PC-3 (cell line): ENCODE data around the gene ARSG.

Experiments
- EZH2 ChIP-seq: fragments of 300-600 bp; sonication (generic); IDR thresholded peaks from one replicate; pipeline ENCODE4 v1.6.1; 2017; ENCODE audit warnings: antibody characterized with exemption, mild to moderate bottlenecking, low read length; ENCODE audit not compliant: unreplicated experiment
- TF ChIP-seq, protein P1 (sequence below): fragments of 300-600 bp; sonication (generic); conservative IDR thresholded peaks from 2 replicates; pipeline ENCODE4 v1.5.1; 2017; ENCODE audit warnings: antibody characterized with exemption, low read depth, mild to moderate bottlenecking, low read length

DNA sequence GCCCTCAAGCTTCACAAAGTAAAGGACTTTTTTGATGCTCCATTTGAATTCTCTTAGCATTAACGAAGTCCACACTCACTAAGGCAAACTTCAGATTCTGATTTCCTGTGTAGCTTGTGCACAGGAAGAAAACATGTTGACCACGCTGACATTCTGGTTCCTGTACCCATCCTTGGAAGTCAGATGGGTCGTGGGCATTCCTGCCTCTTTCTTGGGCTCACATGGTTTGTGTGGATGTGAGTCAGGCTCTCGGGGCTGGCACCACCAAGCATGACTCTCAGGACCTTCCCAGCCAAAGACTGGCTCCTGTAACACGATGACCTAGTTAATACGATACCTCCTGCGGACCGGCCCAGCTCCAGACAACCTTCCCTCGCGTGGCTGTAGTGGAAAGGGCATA, 32.8 kb downstream of the ARSG start:
- TF ChIP-seq EZH2 = no peak
- TF ChIP-seq, protein P1, sequence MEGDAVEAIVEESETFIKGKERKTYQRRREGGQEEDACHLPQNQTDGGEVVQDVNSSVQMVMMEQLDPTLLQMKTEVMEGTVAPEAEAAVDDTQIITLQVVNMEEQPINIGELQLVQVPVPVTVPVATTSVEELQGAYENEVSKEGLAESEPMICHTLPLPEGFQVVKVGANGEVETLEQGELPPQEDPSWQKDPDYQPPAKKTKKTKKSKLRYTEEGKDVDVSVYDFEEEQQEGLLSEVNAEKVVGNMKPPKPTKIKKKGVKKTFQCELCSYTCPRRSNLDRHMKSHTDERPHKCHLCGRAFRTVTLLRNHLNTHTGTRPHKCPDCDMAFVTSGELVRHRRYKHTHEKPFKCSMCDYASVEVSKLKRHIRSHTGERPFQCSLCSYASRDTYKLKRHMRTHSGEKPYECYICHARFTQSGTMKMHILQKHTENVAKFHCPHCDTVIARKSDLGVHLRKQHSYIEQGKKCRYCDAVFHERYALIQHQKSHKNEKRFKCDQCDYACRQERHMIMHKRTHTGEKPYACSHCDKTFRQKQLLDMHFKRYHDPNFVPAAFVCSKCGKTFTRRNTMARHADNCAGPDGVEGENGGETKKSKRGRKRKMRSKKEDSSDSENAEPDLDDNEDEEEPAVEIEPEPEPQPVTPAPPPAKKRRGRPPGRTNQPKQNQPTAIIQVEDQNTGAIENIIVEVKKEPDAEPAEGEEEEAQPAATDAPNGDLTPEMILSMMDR = no peak
